NT2/D1 (cell line): Measurements from ENCODE around the gene ARHGAP5.

ENCODE experiments used
- DNase-seq: peaks from one replicate; pipeline ENCODE4 v3.0.0-alpha.2; 2011; ENCODE audit warnings: low read depth, low spot score
- H3K27me3 ChIP-seq: 2 replicates; pipeline ENCODE4 v1.6.0; 2011; ENCODE audit warnings: mild to moderate bottlenecking; ENCODE audit not compliant: insufficient read length, insufficient read depth
- H3K36me3 ChIP-seq: 2 replicates; pipeline ENCODE4 v1.6.1; 2011; ENCODE audit warnings: mild to moderate bottlenecking, low read length, mixed read lengths; ENCODE audit not compliant: insufficient read depth, insufficient read length
- H3K4me1 ChIP-seq: 2 replicates; pipeline ENCODE4 v1.5.1; 2011; ENCODE audit not compliant: insufficient read depth, insufficient read length
- H3K4me3 ChIP-seq: 2 replicates; pipeline ENCODE4 v1.5.1; 2011; ENCODE audit warnings: low read depth; ENCODE audit not compliant: insufficient read length
- H3K9ac ChIP-seq: 2 replicates; pipeline ENCODE4 v1.6.0; 2011; ENCODE audit warnings: low read depth; ENCODE audit not compliant: insufficient read length
- H3K9me3 ChIP-seq: 2 replicates; pipeline ENCODE4 v1.5.1; 2011; ENCODE audit warnings: mild to moderate bottlenecking, low read length; ENCODE audit not compliant: insufficient read depth
- SUZ12 ChIP-seq: IDR thresholded peaks from 2 replicates; pipeline ENCODE4 v1.6.1; 2011; ENCODE audit not compliant: insufficient read length, insufficient read depth; ENCODE audit errors: extremely low read depth
- YY1 ChIP-seq: IDR thresholded peaks from 2 replicates; pipeline ENCODE4 v1.6.1; 2011; ENCODE audit not compliant: insufficient read length, insufficient read depth
- ZNF274 ChIP-seq: IDR thresholded peaks from 2 replicates; pipeline ENCODE4 v1.6.1; 2011; ENCODE audit warnings: mild to moderate bottlenecking, low read depth, low read length

ARHGAP5 gene

GRCh38 chr14:32044454-32044853 is 32.6 kb upstream of the ARHGAP5 start:
- H3K4me3 ChIP-seq: no peak overlapping the region
- no peak for DNase-seq
- H3K9me3 ChIP-seq: no peaks in the 10 kb centered on the region
- no peaks in the 10 kb centered on the region for H3K27me3 ChIP-seq
- TF ChIP-seq YY1 (no peak), ZNF274 (no peak), SUZ12 (no peak)
- no peaks in the 10 kb centered on the region for H3K4me1 ChIP-seq
- no peaks in the 10 kb centered on the region for H3K36me3 ChIP-seq
- H3K9ac ChIP-seq: no peak overlapping the region

DNA sequence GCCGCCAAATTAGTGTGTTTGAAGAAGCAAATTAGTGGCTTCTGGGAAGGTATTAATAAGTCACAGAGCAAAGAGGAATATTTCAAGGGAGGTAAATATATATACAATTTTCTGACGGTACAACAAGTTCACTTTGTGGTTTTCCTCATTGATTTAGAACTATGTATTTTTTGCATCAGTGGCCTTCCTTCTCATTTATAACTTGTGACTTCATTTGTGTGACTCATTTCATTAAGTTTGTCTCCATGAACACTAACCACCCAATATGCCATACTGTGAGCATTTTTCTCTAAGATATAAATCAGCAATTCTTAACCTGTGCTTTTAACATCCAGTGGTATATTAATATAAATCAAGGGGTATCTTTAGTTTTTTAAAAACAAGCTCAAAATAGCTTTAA is 29.3 kb upstream of the ARHGAP5 start:
- H3K9ac ChIP-seq: no peak overlapping the region

DNA sequence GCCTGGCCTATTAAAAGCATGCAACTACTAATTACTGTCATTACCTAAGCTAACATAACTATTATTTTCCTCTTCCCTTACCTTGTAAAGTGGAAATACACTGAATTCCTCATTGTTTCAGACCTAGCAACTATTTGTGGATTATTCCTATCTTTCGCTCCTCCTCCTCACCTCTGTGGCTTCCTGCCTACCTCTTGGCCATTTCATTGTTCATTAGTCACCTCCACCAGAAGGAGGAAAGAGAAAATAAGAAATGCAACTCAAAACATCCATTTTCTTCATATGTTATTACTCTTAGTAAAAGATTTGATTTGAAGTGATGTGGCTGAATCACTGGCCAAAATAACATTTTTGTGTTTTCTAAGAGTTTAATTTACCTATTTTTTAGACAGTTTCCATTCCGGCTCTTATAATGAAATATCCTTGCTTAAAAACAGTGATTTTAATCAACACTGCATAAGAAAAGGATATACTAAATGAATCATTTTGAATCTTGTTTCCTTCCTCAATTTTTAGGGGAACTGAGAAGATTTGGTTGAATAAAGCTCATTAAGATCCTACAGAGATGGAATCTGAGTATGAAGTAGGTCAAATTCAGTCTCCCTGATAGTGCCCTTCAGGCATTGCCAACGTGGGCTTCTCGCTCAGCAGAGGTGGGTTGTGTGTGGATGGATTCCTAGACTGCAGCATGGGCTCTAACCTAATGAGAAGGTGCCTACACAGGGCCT is 27.6 kb upstream of the ARHGAP5 start:
- Histone ChIP-seq H3K36me3 (no peaks in the 10 kb centered on the region), H3K27me3 (no peaks in the 10 kb centered on the region), H3K4me1 (no peaks in the 10 kb centered on the region), H3K4me3 (no peak overlapping the region), H3K9me3 (0 out of 2 replicates have a peak, but pooled peaks cover 6% of the 10 kb centered on the region), H3K9ac (no peak overlapping the region)
- DNase-seq: no peak
- TF ChIP-seq SUZ12: no peak
- TF ChIP-seq ZNF274: no peak
- TF ChIP-seq YY1: no peak

More for the DNA sequence above, 29.3 kb upstream of the ARHGAP5 start:
- H3K4me1 ChIP-seq: no peaks in the 10 kb centered on the region
- no peak overlapping the region for H3K4me3 ChIP-seq
- H3K36me3 ChIP-seq: no peaks in the 10 kb centered on the region
- TF ChIP-seq SUZ12 (no peak), ZNF274 (no peak), YY1 (no peak)
- DNase-seq: no peak
- no peaks in the 10 kb centered on the region for H3K27me3 ChIP-seq
- H3K9me3 ChIP-seq: no peaks in the 10 kb centered on the region

- Histone ChIP-seq H3K4me1 (no peaks in the 10 kb centered on the region), H3K9ac (no peak overlapping the region), H3K36me3 (no peaks in the 10 kb centered on the region), H3K9me3 (0 out of 2 replicates have a peak, but pooled peaks cover 10% of the 10 kb centered on the region), H3K4me3 (no peak overlapping the region), H3K27me3 (no peaks in the 10 kb centered on the region)
- TF ChIP-seq ZNF274: no peak
- TF ChIP-seq SUZ12: no peak
- no peak for TF ChIP-seq YY1
- DNase-seq: no peak
These were observed 26.2 kb upstream of the ARHGAP5 start for GRCh38 chr14:32050878-32051277.

DNA sequence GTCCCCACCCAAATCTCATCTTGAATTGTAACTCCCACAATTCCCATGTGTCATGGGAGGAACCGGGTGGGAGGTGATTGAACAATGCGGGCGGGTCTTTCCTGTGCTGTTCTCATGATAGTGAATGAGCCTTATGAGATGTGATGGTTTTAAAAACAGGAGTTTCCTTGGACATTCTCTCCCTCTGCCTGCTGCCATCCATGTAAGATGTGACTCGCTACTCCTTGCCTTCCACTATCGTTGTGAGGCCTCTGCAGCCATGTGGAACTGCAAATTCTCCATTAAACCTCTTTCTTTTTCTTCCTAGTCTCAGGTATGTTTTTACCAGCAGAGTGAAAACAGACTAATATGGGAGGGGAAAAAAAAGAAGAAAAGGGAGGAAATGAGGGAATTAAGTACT is 22.6 kb upstream of the ARHGAP5 start:
- Histone ChIP-seq H3K9me3 (0 out of 2 replicates have a peak, but pooled peaks cover 10% of the 10 kb centered on the region), H3K9ac (no peak overlapping the region), H3K36me3 (no peaks in the 10 kb centered on the region), H3K27me3 (no peaks in the 10 kb centered on the region), H3K4me3 (no peak overlapping the region), H3K4me1 (no peaks in the 10 kb centered on the region)
- no peak for TF ChIP-seq SUZ12
- TF ChIP-seq YY1: no peak
- no peak for TF ChIP-seq ZNF274
- no peak for DNase-seq

- Histone ChIP-seq H3K27me3 (no peaks in the 10 kb centered on the region), H3K36me3 (no peaks in the 10 kb centered on the region), H3K4me3 (no peak overlapping the region), H3K4me1 (no peaks in the 10 kb centered on the region), H3K9me3 (0 out of 2 replicates have a peak, but pooled peaks cover 10% of the 10 kb centered on the region), H3K9ac (no peak overlapping the region)
- no peak for DNase-seq
- no peak for TF ChIP-seq YY1
- TF ChIP-seq ZNF274: no peak
- no peak for TF ChIP-seq SUZ12
These were observed 21.9 kb upstream of the ARHGAP5 start for GRCh38 chr14:32055175-32055574.

DNA sequence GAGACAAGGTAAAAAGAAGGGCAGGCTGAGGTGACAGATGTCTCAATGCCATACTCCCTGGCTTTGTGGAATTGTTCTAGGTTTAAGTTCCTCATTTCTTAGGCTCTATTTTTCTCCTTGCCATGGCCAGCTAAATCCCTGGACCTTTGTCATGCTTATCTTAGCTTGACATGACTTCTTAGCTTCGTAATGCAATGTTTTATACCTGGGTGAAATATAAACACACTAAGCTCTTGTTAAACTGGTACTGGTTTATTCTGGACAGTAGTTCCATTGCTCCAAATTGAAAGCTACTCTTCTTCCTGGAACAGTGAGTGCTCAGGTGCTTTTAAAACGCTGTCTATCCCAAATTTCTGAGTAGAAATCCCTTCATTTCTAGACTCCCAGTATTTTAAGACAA is 17.4 kb upstream of the ARHGAP5 start:
- Histone ChIP-seq H3K4me1 (no peaks in the 10 kb centered on the region), H3K9me3 (0 out of 2 replicates have a peak, but pooled peaks cover 2% of the 10 kb centered on the region), H3K36me3 (no peaks in the 10 kb centered on the region), H3K9ac (no peak overlapping the region), H3K4me3 (no peak overlapping the region), H3K27me3 (no peaks in the 10 kb centered on the region)
- no peak for TF ChIP-seq ZNF274
- no peak for TF ChIP-seq YY1
- no peak for TF ChIP-seq SUZ12
- no peak for DNase-seq
